Hepatic stellate cell (primary cell): ENCODE measurements around the gene DLG2.

ENCODE experiments used
- DNase-seq: peaks from one replicate; pipeline ENCODE4 v3.0.0; 2011; ENCODE audit warnings: low spot score

Gene DLG2

DNA sequence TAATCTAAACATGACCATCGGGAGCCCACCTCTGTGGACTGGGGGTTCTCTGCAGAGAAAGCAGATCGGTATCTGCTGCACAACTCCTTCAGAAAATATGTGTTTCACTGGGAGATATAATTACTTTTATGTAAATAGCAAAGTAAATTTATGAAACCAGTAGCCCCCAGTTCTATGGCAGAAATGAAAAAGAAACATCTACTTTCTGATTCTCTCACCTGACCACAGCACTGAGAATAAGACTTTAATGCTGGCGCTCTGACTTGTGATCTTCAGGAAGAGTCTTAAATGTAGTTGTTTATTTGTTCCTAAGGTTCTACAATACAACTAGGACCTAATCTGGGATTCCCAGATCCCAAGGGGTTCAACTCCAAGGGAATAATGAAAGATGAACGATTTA, 518.0 kb downstream of the DLG2 start:
- DNase-seq, result no peak

DNA sequence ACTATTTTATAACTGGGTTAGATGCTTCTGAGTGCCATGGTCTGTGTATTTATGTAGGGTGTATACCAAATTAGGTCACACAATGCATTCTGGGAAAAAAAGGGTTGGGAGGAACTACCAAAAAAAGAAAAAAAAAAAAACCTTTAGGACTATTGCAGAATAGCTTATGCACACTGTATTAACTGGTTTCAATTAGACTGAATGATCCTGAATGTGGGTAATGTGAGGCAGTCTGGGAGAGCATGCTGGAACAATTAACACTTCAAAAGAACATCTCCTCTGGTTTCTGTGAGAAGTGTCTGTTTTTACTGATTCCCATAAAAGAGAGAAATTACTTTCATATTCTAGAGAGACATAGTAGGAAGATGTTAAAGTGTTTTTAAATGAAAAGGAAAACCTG, 521.3 kb downstream of the DLG2 start:
- DNase-seq, result no peak

DNA sequence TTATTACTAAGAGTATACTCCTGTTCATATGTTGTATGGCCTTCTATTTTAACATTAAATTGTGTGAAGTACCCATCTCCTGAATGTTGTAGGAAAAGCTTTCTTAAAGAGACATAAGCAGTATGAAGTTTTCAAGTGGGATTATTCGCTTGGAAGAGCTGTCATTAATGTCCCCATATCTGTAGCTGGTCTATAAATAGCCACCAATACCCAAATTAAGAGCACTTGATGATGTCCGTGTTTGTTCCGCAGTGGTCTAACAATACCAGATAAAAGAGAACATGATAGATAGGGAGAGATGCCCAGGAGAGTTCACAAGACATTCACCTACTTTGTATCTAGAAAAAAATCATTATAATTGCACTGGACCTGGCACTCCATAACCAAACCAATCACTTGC, 527.6 kb downstream of the DLG2 start:
- DNase-seq, result no peak

DNA sequence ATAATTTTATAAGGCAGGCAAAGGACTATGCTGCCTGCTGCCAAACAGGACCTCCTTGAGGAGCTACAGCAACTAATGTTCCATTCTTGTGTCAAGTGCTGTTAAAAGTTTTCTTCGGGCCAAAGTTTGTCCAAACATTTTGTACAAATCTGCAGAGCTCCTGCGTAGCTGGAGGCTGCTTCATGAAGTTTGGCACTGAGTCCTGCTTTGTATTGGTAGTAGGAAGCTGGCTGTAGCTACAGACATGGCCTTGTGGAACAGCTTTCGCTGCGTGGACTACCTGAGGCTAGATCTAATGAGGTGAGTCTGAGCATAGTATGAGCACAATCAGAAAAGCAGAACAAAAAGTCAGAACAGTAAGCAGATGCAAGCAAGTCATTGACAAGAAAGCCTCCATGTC, 528.1 kb downstream of the DLG2 start:
- no peak for DNase-seq

DNA sequence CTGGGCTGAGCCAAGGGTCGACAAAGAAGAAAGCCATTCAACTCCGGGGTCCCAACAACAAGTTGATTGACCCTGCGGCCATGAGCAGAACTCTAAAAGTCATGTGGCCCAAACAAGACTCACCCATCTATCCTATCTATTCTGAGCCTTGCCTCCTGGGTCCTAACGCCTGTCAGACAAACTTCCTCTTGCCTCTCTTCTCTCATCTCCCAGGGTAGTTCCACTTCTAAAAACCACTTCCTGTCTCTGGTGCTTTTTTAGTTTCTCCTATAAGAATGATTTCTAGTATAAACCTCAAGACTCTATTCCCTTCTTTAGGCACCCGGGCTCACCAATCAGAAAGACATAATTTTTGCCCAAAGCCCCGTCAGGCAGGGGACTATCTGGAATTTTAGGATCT, 530.2 kb downstream of the DLG2 start:
- no peak for DNase-seq

DNA sequence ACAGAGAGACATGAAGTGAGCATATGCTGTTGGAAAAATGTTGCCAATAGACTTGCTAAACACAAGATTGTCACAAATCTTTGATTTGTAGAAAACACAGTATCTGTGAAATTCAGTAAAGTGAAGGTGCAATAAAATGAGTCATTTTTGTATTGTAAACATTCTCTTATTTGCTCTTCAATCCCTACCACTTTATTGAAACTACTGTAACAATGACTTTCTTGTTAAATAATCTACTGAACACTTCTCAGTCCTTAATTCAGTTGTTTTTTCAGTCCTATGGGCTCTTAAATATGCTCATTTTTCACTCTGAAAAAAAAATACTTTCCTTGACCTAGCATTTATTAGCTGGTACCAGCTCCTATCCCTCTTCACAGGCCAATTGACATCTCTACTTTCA, 531.9 kb downstream of the DLG2 start:
- no peak for DNase-seq

DNA sequence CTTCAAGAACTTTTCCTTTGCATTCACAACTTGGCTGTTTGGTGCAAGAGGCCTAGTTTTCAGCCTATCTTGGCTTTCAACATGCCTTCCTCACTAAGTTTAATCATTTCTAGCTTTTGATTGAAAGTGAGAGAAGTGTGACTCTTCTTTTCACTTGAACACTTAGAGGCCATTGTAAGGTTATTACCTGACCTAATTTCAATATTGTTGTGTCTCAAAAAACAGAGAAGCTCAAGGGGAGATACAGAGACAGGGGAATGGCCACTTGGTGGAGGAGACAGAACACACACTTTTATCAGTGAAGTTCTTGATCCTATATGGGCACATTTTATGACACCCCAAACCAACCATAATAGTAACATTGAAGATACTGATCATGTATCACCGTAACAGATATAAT, 532.3 kb downstream of the DLG2 start:
- no peak for DNase-seq

DNA sequence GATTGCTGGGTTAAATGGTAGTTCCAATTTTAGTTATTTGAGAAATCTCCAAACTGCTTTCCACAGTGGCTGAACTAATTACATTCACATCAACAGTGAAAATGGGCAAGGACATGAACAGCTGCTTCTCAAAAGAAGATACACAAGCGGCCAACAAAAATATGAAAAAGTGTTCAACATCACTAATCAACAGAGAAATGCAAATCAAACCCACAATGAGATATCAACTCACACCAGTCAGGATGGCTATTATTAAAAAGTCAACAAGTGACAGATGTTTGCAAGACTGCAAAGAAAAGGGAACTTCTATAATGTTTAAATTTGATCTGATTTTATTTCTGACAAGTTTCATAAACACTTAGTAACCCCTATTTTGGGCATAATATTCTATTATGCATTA, 537.5 kb downstream of the DLG2 start:
- no peak for DNase-seq

DNA sequence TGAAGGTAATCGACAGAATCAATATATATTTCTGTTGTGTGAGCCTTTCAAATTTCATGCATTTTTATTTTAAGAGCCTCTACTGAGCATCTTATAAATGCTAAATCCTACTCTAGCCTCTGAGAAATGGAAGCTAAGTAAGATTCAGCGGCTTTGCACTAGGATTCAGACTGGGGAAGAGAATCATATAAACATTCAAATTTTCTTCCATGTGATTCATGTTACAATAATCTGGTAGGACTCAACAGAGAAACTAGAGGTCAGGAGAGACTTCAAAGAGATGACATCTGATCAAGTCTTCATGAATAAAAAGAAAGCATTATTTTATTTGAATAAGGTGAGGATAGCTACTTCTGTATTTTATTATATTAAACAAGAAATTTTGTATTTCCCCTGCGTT, 538.9 kb downstream of the DLG2 start:
- peak; percentile 18 for DNase-seq

DNA sequence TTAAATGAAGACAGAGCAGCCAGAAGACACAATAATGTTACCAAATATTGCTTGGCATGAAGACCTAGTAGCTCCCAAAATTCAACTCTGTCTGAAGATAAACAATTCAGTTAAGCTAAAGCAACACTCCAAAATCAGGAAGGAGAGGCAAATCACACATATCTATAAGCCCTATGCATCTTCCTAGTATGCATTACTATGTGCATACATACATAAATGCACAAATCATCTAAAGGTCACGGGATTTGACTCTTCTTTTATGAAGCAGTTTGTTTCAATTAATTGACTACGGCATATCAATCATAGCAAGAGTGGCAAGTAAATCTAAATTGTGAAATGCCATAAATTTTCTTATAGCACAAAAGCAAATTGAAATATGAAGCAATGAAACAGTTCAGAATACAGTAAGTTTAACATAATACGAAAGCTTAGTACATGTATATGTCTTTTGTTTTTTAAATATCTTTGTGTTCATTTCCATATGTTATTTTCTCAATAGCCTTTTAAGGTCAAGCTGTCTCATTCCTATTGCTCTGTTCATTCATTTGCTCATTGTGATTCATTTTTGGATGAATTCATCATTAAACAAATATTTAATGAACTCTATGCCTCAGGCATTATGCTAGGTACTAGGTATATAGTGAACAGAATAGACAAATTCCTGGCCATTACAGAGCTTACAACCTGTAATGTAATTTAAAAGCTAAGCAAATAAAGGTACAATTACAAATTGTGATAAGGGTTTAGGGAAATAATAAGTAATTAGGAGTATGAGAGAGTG, 540.5 kb downstream of the DLG2 start:
- DNase-seq, result peak; percentile 1

DNA sequence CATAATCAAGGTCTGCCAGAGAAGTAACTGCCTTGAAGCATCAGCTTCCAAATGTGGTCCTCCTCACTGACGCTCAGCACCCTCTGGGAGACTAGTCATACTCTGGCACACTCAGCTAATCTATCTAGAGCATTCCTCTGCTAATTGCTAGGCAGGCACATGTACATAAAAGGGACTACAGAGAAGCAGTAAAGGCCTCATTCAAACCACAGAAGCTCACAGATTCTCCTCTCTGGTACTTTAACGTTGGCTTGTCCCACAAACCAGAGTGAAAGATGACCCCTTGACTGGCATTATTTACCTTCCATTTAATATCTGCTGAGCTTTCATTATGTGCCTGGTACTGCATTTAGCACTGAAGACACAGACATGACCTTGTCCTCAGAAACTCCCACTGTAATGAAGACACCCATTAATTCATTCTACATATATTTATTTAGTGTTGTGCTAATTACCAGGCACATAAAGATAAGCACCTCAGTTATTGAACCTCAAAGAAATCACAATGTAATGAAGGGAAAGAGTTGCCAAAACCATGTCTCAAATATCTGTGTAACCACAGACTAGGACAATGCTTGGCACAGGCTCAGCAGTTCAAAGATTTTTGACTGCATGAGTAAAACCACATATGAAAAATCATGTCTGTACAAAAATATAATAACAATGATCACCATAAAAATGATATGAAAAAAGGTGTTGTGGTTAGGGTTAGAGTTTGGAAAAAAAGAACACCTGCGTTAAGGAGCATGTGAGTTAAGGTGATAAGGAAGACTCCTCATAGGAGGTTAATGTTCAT, 550.4 kb downstream of the DLG2 start:
- no peak for DNase-seq

DNA sequence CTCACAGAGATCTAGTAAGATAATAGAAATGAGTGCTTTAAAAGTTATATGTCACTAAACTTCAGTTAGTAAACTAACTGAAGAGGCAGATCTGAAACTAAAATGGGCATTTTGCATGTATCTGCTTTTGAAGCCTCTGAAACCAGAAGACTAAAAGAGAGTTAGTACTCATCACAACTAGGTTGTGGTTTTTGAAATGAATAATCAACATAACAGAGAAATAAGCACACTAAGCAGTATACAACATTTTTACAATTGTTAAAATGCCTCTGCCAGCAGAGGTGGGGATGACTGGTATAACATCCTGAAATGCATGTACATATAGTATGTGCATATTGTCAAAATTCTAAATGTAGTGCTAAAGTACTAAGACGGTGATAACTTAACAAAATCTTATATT, 564.5 kb downstream of the DLG2 start:
- no peak for DNase-seq

DNA sequence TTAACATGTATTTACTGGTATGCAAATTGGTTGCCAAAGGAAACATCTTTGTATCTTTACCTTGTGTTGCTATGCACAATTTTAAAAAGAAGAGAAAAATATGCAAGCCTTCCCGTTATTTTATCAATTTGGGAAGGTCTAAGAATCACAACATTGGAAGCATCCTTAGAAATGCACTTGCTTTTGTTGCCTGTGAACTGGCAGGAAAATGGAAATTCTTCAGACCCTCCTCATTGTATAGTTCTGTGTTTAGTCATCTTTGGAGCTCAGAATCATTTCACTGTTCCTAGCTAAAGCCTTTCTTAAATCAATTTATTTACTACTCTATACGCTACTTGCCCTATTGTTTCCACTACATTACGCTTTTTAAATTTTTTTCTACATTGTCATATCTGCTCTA, 574.5 kb downstream of the DLG2 start:
- no peak for DNase-seq

DNA sequence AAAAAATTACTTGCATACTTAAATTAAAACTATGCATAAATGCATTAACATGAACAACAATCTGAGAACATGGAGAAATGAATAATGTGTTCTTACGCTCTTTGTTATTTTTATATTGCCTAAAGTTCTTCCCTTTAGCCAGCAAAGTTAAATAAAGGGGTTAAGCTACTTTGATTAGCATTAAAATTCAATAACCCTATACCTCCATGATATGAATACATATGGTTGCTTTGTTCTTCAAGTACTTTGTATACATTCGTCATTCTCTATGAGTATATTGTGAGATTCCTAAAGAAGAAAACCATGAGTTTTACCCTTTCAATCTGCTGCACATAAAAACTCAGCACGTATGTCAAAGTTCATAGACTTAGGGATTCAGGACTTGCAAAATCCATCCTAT, 578.3 kb downstream of the DLG2 start:
- no peak for DNase-seq

DNA sequence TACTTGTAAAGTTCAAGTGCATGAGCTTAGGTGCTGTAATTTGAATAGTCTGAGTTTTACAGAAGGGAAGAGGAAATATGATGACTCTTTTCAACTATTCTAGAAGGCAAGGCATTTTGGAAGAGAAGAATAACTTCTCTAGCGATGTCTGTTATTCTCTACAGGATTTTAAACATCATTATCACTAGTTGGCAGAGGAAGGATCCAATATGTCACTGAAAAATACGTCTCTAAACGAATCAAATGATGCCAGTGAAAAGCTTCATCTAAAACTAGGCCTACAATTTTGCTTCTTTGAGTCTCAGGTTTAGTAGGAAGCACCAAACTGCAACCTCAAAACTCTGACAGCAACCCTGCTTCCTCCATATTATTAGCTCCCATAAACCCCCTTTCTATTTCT, 581.4 kb downstream of the DLG2 start:
- no peak for DNase-seq

DNA sequence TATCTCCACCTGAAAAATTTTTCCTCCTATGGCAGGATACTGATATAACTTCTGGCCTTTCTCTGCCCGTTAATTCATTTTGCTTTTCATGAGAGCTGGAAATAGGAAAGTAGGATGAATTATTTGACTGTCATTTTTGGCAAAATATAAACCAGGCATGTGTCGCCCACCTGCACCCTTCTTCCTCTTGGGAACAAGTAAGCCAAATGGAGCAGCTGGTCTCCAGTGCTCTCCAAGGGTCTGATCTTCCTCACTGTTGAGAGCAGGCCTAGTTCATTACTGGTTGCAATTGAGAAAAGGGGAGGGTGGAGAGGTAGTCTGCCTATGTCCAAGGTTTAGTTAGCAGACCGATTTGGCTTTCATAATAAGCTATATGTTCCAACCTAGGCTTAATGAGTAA, 582.2 kb downstream of the DLG2 start:
- no peak for DNase-seq

DNA sequence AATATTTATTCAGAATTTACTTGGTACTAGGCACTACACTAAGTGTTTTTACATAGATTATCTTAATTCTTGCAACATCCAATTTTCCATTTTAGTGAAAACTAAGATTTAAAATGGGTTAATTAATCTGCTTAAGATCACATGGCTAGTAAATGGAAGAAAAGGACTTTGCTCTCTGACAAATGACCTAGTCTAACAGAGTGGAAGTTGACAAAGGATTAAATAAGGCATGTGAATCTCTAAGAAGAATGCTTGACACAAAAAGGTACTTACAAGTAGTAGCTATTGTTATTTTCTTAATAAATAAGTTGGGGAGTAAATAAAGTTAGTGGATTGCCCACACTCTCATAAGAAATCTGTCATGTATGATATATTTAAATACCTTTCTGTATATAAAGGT, 584.8 kb downstream of the DLG2 start:
- DNase-seq, result no peak

DNA sequence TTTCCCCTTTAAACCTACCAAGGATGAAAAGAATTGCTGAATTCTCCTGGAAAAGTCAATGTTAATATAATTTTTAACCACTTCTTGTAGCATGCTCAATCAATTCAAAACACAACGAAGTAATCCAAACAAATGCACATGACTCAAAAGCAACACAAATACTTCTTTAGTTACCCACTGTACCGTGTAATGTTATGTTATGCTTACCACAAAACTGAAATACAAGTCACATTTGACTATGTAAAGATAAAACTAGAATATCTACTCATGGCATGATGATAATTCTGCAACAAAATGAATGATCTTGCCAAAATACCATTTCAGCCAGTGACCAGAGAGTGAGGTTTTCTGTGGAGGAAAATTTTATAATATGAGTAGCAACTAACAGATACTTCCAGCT, 587.0 kb downstream of the DLG2 start:
- DNase-seq, result no peak

DNA sequence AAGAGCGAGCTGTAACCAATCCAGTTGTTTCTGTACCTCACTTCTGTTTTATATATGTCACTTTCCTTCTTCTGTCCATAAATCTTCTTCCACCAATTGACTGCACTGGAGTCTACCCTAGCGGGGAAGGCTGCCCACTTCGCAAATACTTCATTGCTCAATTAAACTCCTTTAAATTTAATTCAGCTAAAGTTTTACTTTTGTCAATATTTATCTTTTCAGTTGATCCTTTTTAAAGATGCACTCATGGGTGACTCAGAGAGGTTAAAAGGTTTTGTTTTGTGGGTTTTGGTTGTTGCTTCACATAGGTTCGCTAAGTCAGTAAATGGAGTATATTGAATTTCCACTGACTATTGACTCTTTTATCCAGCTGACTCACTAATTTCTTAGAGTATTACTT, 597.2 kb downstream of the DLG2 start:
- DNase-seq, result no peak

DNA sequence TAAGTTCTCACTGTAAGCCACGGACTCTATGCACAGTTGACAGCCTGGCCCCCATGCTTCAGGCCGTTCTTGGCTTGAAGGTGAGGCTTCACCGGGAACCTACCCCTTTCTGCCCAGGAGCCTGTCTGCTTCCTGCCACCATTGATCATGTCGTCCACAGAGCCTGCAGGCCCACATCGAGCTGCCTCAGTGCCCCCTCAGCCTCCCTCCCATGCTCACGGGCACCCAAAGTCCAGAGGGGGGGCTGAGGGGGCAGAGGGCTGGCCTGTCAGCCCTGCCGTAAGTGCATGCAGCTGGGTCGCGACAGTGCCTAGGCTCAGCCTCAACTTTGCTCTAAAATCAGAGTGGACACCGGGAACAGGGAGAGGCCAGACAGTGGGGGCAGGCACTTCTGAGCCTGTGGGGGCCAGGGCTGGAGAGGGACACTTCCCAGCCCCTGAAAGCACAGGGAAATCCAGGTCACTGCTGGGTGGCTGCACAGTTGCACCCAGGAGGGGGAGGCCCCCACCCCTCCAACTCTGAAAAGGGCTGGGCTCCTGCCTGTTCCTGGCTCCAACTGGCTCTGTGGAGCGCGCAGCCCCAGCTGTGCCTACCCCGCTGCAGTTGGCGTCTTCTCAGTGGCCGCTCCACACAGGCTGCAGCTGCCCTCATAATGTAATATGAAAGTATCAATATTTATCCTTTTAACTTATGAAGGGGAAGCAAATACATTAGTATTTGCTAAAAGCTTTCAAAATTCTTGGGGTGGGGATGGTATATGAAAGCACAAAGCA, 598.6 kb downstream of the DLG2 start:
- DNase-seq, result no peak

DNA sequence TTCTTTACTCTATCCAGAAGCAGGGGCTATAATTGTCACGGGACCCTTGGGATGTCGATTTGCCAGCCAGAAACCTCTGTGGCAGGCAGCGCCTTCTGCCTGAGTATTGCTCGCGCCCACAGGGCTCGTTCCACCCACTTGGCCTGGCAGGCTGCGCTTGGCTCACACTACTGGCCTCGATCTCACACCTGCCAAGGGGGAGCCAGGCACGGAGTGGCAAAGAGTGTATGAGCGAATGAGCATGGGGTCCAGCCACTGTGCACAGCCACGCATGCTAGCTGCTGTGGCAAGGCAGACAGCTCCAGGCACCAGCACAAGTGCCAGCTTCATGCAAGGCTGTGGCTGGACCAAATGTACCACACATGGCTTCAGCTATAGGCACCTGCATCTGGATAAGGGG, 599.8 kb downstream of the DLG2 start:
- no peak for DNase-seq

DNA sequence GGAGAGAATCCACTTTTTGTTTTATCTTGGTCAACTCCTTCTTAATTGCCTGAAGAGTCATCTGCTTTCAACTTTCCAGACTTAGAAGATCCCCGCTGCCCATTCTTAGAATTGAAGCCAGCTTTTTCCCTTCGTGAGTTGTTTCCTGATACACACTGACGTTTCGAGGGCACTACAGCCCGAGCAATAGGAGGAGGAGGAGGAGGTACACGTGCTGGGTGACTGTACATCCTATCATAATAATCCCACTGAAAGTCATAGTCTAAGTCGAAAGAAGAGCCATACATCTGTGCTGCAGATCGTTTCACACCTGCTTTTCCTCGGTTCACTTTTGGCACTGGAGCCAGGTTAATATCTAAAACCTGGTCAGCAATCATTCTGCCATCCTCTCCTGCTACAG, 606.1 kb downstream of the DLG2 start:
- DNase-seq, result no peak

DNA sequence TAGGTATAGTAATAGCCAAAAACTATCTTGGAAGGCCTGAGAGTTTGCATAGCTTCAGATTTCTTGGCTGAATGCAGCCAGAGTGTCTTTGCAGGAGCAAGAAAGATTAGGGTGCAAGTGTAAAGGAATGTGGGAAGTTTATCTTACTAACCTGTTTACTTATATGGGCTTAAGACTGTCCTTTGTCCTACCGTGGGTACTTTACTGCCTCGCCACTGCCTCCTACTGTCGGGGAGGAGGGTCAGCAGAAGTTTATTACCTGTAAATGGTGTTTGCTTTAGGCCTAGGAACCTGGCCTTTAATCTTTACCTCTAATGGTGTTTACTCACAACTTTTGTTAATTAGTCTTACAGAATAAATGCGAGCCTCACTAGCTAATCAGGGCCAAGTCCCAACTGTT, 633.8 kb downstream of the DLG2 start:
- peak; percentile 1 for DNase-seq
